ENCODE results near the gene CLTA. TPM values are rescaled to one million over a fixed set of nuclear protein-coding genes. Genes with fewer than 3 reads are reported as not detected.
"Not testable (repeated sequence)": the region's sequence is repeated elsewhere in the genome, so short reads cannot be mapped to it uniquely, and the experiment has no call there.

CLTA gene
- total and polyA plus RNA-seq, 10 of the 15 experiments (the other 5 are each of a cell fraction or from before 2014, with no cell fraction given), result 49.0 to 241 (median 168) TPM

DNA sequence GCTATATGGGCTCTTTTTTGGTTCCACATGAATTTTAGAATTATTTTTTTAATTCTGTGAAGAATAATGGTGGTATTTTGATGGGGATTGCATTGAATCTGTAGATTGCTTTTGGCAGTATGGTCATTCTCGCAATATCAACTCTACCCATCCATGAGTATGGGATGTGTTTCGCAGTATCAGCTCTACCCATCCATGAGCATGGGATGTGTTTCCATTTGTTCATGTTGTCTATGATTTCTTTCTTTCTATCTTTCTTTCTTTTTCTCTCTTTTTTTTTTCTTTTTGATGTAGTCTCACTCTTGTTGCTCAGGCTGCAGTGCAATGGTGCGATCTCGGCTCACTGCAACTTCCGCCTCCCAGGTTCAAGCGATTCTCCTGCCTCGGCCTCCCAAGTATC, 48.5 kb downstream of the CLTA start:
- H3K4me3 ChIP-seq; H3K9me3 ChIP-seq (replicated peaks; ENCODE audit: control insufficient read depth, insufficient read depth, low read length); H3K9ac ChIP-seq (ENCODE audit: control insufficient read depth, insufficient read depth, low read length); SMC1A ChIA-PET (ENCODE audit: uncharacterized antibody, unreplicated experiment); DNase-seq (ENCODE audit: low read depth, low spot score); intact Hi-C loops (cut with micrococcal nuclease; ENCODE audit: unreplicated experiment); H3K27ac ChIP-seq (ENCODE audit: control insufficient read depth, insufficient read depth); CTCF ChIA-PET; H3K27me3 ChIP-seq (replicated peaks in 1 of 2; ENCODE audit: control insufficient read depth in 2 of 2, insufficient read depth in 2 of 2, low read length in 1 of 2); H3K79me2 ChIP-seq (ENCODE audit: control insufficient read depth, insufficient read depth, low read length); POLR2A ChIA-PET; in situ Hi-C loops (cut with MboI); ATAC-seq; H4K20me1 ChIP-seq (ENCODE audit: control insufficient read depth, insufficient read depth); H3K4me2 ChIP-seq (ENCODE audit: control insufficient read depth, insufficient read depth); FAIRE-seq; RAD21 ChIA-PET (ENCODE audit: unreplicated experiment); H3K4me1 ChIP-seq (ENCODE audit: control insufficient read depth, insufficient read depth, low read length); H2AFZ ChIP-seq (ENCODE audit: control insufficient read depth, low read depth, low read length); BruUV-seq (replicated peaks): not testable (repeated sequence)
- WGBS (ENCODE audit: insufficient coverage, insufficient replicate concordance, low lambda C conversion rate, missing lambda C conversion rate), result 92% methylated on average over 7 of the region's 7 CpGs
- peaks cover 0 to 16% of the 10 kb centered on the region in 2 experiments; a peak in 3 of 4 replicates for H3K36me3 ChIP-seq (ENCODE audit: control insufficient read depth in 2 of 2, insufficient read depth in 2 of 2, low read length in 1 of 2)

DNA sequence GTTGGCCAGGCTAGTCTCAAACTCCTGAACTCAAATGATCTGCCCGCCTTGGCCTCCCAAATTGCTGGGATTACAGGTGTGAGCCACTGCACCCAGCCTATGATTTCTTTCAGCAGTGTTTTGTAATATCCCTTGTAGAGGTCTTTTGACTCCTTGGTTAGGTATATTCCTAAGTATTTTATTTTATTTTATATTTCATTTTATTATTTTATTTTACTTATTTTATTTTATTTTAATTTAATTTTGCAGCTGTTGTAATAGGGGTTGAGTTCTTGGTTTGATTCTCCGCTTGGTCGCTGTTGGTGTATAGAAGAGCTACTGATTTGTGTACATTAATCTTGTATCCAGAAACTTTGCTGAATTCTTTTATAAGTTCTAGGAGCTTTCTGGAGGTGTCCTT, 49.0 kb downstream of the CLTA start:
- H3K9me3 ChIP-seq (replicated peaks; ENCODE audit: control insufficient read depth, insufficient read depth, low read length); H3K27ac ChIP-seq (ENCODE audit: control insufficient read depth, insufficient read depth); SMC1A ChIA-PET (ENCODE audit: uncharacterized antibody, unreplicated experiment); H2AFZ ChIP-seq (ENCODE audit: control insufficient read depth, low read depth, low read length); BruUV-seq (replicated peaks); RAD21 ChIA-PET (ENCODE audit: unreplicated experiment); H3K9ac ChIP-seq (ENCODE audit: control insufficient read depth, insufficient read depth, low read length); H4K20me1 ChIP-seq (ENCODE audit: control insufficient read depth, insufficient read depth); H3K79me2 ChIP-seq (ENCODE audit: control insufficient read depth, insufficient read depth, low read length); H3K4me2 ChIP-seq (ENCODE audit: control insufficient read depth, insufficient read depth); H3K4me3 ChIP-seq; ATAC-seq; DNase-seq (ENCODE audit: low read depth, low spot score); H3K4me1 ChIP-seq (ENCODE audit: control insufficient read depth, insufficient read depth, low read length); in situ Hi-C loops (cut with MboI); FAIRE-seq; POLR2A ChIA-PET; H3K27me3 ChIP-seq (replicated peaks in 1 of 2; ENCODE audit: control insufficient read depth in 2 of 2, insufficient read depth in 2 of 2, low read length in 1 of 2); intact Hi-C loops (cut with micrococcal nuclease; ENCODE audit: unreplicated experiment): not testable (repeated sequence)
- H3K36me3 ChIP-seq (ENCODE audit: control insufficient read depth in 2 of 2, insufficient read depth in 2 of 2, low read length in 1 of 2), result peaks cover 0 to 12% of the 10 kb centered on the region in 2 experiments; a peak in 3 of 4 replicates
- 98% methylated on average over 3 of the region's 3 CpGs for WGBS (ENCODE audit: insufficient coverage, insufficient replicate concordance, low lambda C conversion rate, missing lambda C conversion rate)
- CTCF ChIA-PET, result interaction anchor here (0.6 to 0.7 kb wide), 2 partner anchors 66 to 450 kb away, joined by 3 read pairs; no protein-coding TSS in a partner anchor
